ENCODE results near the gene CIROP.

The CIROP gene

DNA sequence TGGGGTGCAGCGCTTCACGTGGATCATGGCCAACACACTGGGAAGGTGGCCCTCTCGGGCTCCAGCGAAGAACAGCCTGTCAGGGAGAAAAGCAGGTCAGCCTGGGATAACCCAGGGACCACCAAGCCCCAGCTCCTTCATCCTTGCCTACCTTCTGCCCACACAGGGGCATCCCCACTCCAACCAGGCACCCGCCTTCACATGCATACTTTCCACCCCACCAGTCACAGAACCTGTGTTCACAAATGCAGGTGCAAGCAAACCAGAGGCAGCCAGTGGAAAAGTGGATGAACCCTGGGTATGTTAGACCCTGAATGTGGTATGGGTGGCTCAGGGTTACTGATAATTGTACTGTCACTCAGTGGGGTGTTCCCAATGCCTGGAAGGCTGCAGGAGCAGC, 26.7 kb upstream of the CIROP start:
- TF ChIP-seq, protein P1, sequence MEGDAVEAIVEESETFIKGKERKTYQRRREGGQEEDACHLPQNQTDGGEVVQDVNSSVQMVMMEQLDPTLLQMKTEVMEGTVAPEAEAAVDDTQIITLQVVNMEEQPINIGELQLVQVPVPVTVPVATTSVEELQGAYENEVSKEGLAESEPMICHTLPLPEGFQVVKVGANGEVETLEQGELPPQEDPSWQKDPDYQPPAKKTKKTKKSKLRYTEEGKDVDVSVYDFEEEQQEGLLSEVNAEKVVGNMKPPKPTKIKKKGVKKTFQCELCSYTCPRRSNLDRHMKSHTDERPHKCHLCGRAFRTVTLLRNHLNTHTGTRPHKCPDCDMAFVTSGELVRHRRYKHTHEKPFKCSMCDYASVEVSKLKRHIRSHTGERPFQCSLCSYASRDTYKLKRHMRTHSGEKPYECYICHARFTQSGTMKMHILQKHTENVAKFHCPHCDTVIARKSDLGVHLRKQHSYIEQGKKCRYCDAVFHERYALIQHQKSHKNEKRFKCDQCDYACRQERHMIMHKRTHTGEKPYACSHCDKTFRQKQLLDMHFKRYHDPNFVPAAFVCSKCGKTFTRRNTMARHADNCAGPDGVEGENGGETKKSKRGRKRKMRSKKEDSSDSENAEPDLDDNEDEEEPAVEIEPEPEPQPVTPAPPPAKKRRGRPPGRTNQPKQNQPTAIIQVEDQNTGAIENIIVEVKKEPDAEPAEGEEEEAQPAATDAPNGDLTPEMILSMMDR (IDR thresholded peaks at IDR 0.05; ENCODE audit: low read length), result no peak
- H3K36me3 ChIP-seq (ENCODE audit: insufficient read depth, low read length), result no peaks in the 10 kb centered on the region
- no peak overlapping the region for H3K27ac ChIP-seq (ENCODE audit: low read depth, low read length, poor library complexity, severe bottlenecking)

DNA sequence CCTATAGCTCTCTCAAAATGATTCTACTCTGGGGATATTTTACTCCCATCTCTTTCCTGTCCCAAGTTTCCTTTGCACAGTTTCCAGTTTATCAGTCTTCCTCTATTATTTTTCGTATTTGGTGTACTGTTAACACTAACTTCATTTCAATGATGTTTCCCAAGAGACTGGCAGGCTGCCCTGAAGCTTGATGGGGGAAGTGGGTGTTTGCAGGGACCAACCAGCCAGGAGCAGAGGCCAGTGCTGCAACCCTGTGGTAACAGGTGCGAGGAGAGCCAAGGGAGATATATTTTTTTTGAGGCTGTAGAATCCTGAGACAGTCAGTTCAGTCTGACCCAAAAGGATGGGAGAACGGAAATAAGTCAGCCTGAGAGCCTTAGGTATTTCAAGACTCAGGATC, 26.1 kb upstream of the CIROP start:
- Histone ChIP-seq H3K27ac (ENCODE audit: low read depth, low read length, poor library complexity, severe bottlenecking) (no peak overlapping the region), H2AFZ (ENCODE audit: low read length) (no peak overlapping the region), H3K9ac (ENCODE audit: low read length) (no peak overlapping the region), H3K4me2 (ENCODE audit: low read length) (no peak overlapping the region), H3F3A (ENCODE audit: insufficient read depth, low read length) (no peaks in the 10 kb centered on the region), H3K4me3 (ENCODE audit: low read depth, low read length, poor library complexity, severe bottlenecking) (no peak overlapping the region), H3K4me1 (ENCODE audit: insufficient read depth, low read length, severe bottlenecking) (no peaks in the 10 kb centered on the region), H3K79me2 (ENCODE audit: insufficient read depth, low read length) (no peaks in the 10 kb centered on the region), H4K20me1 (ENCODE audit: insufficient read depth, low read length) (no peaks in the 10 kb centered on the region), H3K9me2 (ENCODE audit: low read depth, low read length) (no peaks in the 10 kb centered on the region), H3K9me3 (ENCODE audit: low read length) (no peaks in the 10 kb centered on the region), H3K27me3 (ENCODE audit: insufficient read depth, low read length) (no peaks in the 10 kb centered on the region; the same call in 1 of the 2 replicates), H3K36me3 (ENCODE audit: insufficient read depth, low read length) (no peaks in the 10 kb centered on the region)
- no peak for TF ChIP-seq EZH2 (IDR thresholded peaks at IDR 0.05; ENCODE audit: borderline replicate concordance, low read length)
- TF ChIP-seq, protein P1 (IDR thresholded peaks at IDR 0.05; ENCODE audit: low read length), result no peak

More for the DNA sequence above, 26.7 kb upstream of the CIROP start:
- Histone ChIP-seq H3F3A (ENCODE audit: insufficient read depth, low read length) (no peaks in the 10 kb centered on the region), H2AFZ (ENCODE audit: low read length) (no peak overlapping the region), H3K79me2 (ENCODE audit: insufficient read depth, low read length) (no peaks in the 10 kb centered on the region), H3K9ac (ENCODE audit: low read length) (no peak overlapping the region), H3K27me3 (ENCODE audit: insufficient read depth, low read length) (peaks cover under 1% of the 10 kb centered on the region; the same call in 1 of the 2 replicates), H3K9me3 (ENCODE audit: low read length) (no peaks in the 10 kb centered on the region), H3K4me2 (ENCODE audit: low read length) (no peak overlapping the region), H3K9me2 (ENCODE audit: low read depth, low read length) (no peaks in the 10 kb centered on the region), H4K20me1 (ENCODE audit: insufficient read depth, low read length) (no peaks in the 10 kb centered on the region), H3K4me3 (ENCODE audit: low read depth, low read length, poor library complexity, severe bottlenecking) (no peak overlapping the region), H3K4me1 (ENCODE audit: insufficient read depth, low read length, severe bottlenecking) (no peaks in the 10 kb centered on the region)

DNA sequence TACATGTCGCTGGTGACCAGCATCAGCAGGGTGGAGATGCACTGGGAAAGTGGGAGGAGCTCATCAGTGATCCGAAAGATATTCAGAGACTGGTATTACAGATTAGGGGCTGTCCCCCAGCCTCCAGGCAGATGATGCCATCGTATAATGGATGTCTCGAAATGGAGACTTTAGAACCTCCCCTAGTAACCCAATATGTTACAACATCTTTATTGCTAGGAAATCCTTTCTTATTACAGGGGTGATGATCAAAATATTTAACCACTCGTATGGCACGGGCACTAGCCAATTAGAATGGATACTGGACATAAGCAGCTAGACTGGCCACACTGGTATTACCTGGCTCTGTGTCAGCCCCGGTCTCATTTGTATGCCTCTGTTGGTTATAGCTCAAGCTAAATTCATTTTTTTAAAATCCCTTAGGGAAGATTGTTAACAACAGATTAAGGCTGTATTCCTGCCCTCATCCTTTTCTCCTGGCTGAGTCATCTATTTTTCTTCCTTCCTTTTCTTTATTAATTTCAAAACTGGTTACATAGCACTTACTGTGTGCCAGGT, 25.0 kb upstream of the CIROP start:
- H3K4me2 ChIP-seq (ENCODE audit: low read length), result no peak overlapping the region
- no peak overlapping the region for H3K27ac ChIP-seq (ENCODE audit: low read depth, low read length, poor library complexity, severe bottlenecking)
- no peaks in the 10 kb centered on the region for H3K79me2 ChIP-seq (ENCODE audit: insufficient read depth, low read length)
- TF ChIP-seq, protein P1 (IDR thresholded peaks at IDR 0.05; ENCODE audit: low read length), result no peak
- TF ChIP-seq EZH2 (IDR thresholded peaks at IDR 0.05; ENCODE audit: borderline replicate concordance, low read length), result no peak
- no peaks in the 10 kb centered on the region for H3F3A ChIP-seq (ENCODE audit: insufficient read depth, low read length)
- no peak overlapping the region for H2AFZ ChIP-seq (ENCODE audit: low read length)
- H3K27me3 ChIP-seq (ENCODE audit: insufficient read depth, low read length), result no peaks in the 10 kb centered on the region; the same call in 1 of the 2 replicates
- no peaks in the 10 kb centered on the region for H3K9me2 ChIP-seq (ENCODE audit: low read depth, low read length)
- H3K4me3 ChIP-seq (ENCODE audit: low read depth, low read length, poor library complexity, severe bottlenecking), result no peak overlapping the region
- H3K9me3 ChIP-seq (ENCODE audit: low read length), result no peaks in the 10 kb centered on the region
- H3K4me1 ChIP-seq (ENCODE audit: insufficient read depth, low read length, severe bottlenecking), result no peaks in the 10 kb centered on the region
- no peaks in the 10 kb centered on the region for H3K36me3 ChIP-seq (ENCODE audit: insufficient read depth, low read length)
- H3K9ac ChIP-seq (ENCODE audit: low read length), result no peak overlapping the region
- no peaks in the 10 kb centered on the region for H4K20me1 ChIP-seq (ENCODE audit: insufficient read depth, low read length)

Data from OCI-LY1 (cell line).